H1 (cell line): Measurements from ENCODE around the gene GNAL.

Source experiments
- BCL11A ChIP-seq, 2 experiments: IDR thresholded peaks; one replicate each; pipeline ENCODE4 v1.6.1; 2011; ENCODE audit warnings: low read depth in 2 of 2, low read length in 2 of 2, mild to moderate bottlenecking in 2 of 2
- CHD1 ChIP-seq: IDR thresholded peaks from 2 replicates; pipeline ENCODE4 v1.6.1; 2012; ENCODE audit warnings: low read depth, low read length, improper control_type of control experiment
- CTCF ChIP-seq, 3 experiments: IDR thresholded peaks; 1 replicate in 2 of 3; 2 replicates in 1 of 3; pipeline versions ENCODE4 v1.5.1 to v1.6.1; 2011; ENCODE audit warnings: low read length in 3 of 3, mild to moderate bottlenecking in 3 of 3, inconsistent platforms in 2 of 3, low read depth in 1 of 3, moderate library complexity in 1 of 3; ENCODE audit not compliant: insufficient read depth in 1 of 3; ENCODE audit errors: control extremely low read depth in 1 of 3
- EGR1 ChIP-seq: IDR thresholded peaks from 2 replicates; pipeline ENCODE4 v1.6.1; 2011; ENCODE audit warnings: low read depth, low read length, borderline replicate concordance
- EP300 ChIP-seq, 2 experiments: IDR thresholded peaks; 1 replicate in 1 of 2; 2 replicates in 1 of 2; pipeline ENCODE4 v1.6.1; 2011 to 2012; ENCODE audit warnings: low read depth in 2 of 2, low read length in 2 of 2, mild to moderate bottlenecking in 2 of 2, borderline replicate concordance in 1 of 2, inconsistent platforms in 1 of 2, moderate library complexity in 1 of 2
- EZH2 ChIP-seq: fragments of 200-600 bp; sonication (generic); IDR thresholded peaks from 2 replicates; pipeline ENCODE4 v1.7.1; 2012; ENCODE audit warnings: low read depth, mild to moderate bottlenecking, moderate library complexity, low read length, inconsistent platforms; ENCODE audit not compliant: severe bottlenecking
- HDAC6 ChIP-seq: IDR thresholded peaks from one replicate; pipeline ENCODE4 v1.7.1; 2012; ENCODE audit warnings: low read depth, mild to moderate bottlenecking, inconsistent platforms, low read length, moderate library complexity
- KDM1A ChIP-seq: fragments of 200-600, 300-600 bp; sonication (generic); IDR thresholded peaks from 2 replicates; pipeline ENCODE4 v1.7.1; 2016; ENCODE audit warnings: mild to moderate bottlenecking, low read length, borderline replicate concordance
- NANOG ChIP-seq: IDR thresholded peaks from 2 replicates; pipeline ENCODE4 v1.6.1; 2011; ENCODE audit warnings: low read length, low read depth, mild to moderate bottlenecking, inconsistent platforms; ENCODE audit not compliant: insufficient read depth, poor library complexity, severe bottlenecking
- PHF8 ChIP-seq: fragments of 200-600 bp; sonication (generic); conservative IDR thresholded peaks from 2 replicates; pipeline ENCODE4 v1.7.1; 2012; ENCODE audit warnings: low read depth, mild to moderate bottlenecking, inconsistent platforms, low read length, moderate library complexity
- POLR2A ChIP-seq, 2 experiments: IDR thresholded peaks; 1 replicate in 1 of 2; 2 replicates in 1 of 2; pipeline ENCODE4 v1.6.1; 2011; ENCODE audit warnings: low read depth in 2 of 2, low read length in 2 of 2, mild to moderate bottlenecking in 2 of 2; ENCODE audit errors: control extremely low read depth in 1 of 2
- SP1 ChIP-seq: IDR thresholded peaks from 2 replicates; pipeline ENCODE4 v1.6.1; 2011; ENCODE audit warnings: low read depth, low read length
- USF2 ChIP-seq: IDR thresholded peaks from 2 replicates; pipeline ENCODE4 v1.6.1; 2011; ENCODE audit warnings: low read length, improper control_type of control experiment
- TF ChIP-seq, protein P1 (sequence below): IDR thresholded peaks from 2 replicates; pipeline ENCODE4 v1.6.1; 2012; ENCODE audit warnings: inconsistent platforms

GRCh38 chr18:11729556-11729955 lies 40.5 kb downstream of the GNAL start:
- no peak for TF ChIP-seq EGR1
- TF ChIP-seq CTCF (IDR thresholded peaks at IDR 0.05; ENCODE audit: control extremely low read depth in 1 of 3, insufficient read depth in 1 of 3, low read depth in 1 of 3, low read length in 3 of 3), result no peak
- no peak for TF ChIP-seq SP1
- TF ChIP-seq PHF8, result no peak
- TF ChIP-seq POLR2A (IDR thresholded peaks at IDR 0.05; ENCODE audit: control extremely low read depth in 1 of 2, low read depth in 2 of 2, low read length in 2 of 2), result no peak
- TF ChIP-seq EZH2, result no peak
- TF ChIP-seq EP300 (IDR thresholded peaks at IDR 0.05; ENCODE audit: borderline replicate concordance in 1 of 2, low read depth in 2 of 2, low read length in 2 of 2), result no peak
- no peak for TF ChIP-seq KDM1A
- no peak for TF ChIP-seq HDAC6
- TF ChIP-seq USF2, result no peak
- TF ChIP-seq NANOG, result no peak
- TF ChIP-seq, protein P1, sequence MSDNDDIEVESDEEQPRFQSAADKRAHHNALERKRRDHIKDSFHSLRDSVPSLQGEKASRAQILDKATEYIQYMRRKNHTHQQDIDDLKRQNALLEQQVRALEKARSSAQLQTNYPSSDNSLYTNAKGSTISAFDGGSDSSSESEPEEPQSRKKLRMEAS, result no peak
- TF ChIP-seq CHD1, result no peak
- TF ChIP-seq BCL11A (IDR thresholded peaks at IDR 0.05; ENCODE audit: low read depth in 2 of 2, low read length in 2 of 2), result no peak
